Stimulated activated CD8-positive, alpha-beta memory T cell treated with anti-CD3 and anti-CD28 coated beads, Interleukin-4, amount 100 ng/mL, for 1 hour (primary cell): Measurements from ENCODE around the gene APLN.

ENCODE experiments used
- DNase-seq, 2 donors: peaks; one replicate each; pipeline ENCODE4 v3.0.0-alpha.2; 2020; ENCODE audit warnings: low read depth in 2 of 2, low spot score in 1 of 2

Gene APLN

GRCh38 chrX:129599499-129599898 lies 55.3 kb downstream of the APLN start:
- DNase-seq = no peak

- DNase-seq = no peak
Measured at GRCh38 chrX:129597905-129598304, 56.9 kb downstream of the APLN start.

- DNase-seq = no peak
Measured at GRCh38 chrX:129596077-129596476, 58.7 kb downstream of the APLN start.
